Endothelial cell of hepatic sinusoid (primary cell): Measurements from ENCODE around the gene MASP1.

ENCODE experiments used
- in situ Hi-C: cut with HindIII; loops from 2 replicates; pipeline ENCODE4 v1.10.0; 2017; ENCODE audit warnings: low sequenced_read_pairs

The MASP1 gene

GRCh38 chr3:187196573-187197334 is 94.8 kb downstream of the MASP1 start:
- in situ Hi-C loops = no loop called here

GRCh38 chr3:187193181-187193580 is 98.4 kb downstream of the MASP1 start:
- in situ Hi-C loops = loop anchor here (5.0 kb wide), 1 partner anchor 81 kb away; no protein-coding TSS in a partner anchor

- in situ Hi-C loops = loop anchor here (5.0 kb wide), 1 partner anchor 79 kb away; no protein-coding TSS in a partner anchor
Measured at GRCh38 chr3:187191271-187191670, 100.3 kb downstream of the MASP1 start.

- in situ Hi-C loops = no loop called here
Measured at GRCh38 chr3:187188931-187189330, 102.6 kb downstream of the MASP1 start.

- in situ Hi-C loops = no loop called here
Measured at GRCh38 chr3:187186801-187187421, 104.6 kb downstream of the MASP1 start.

GRCh38 chr3:187186375-187186774 is 105.2 kb downstream of the MASP1 start:
- in situ Hi-C loops = no loop called here

GRCh38 chr3:187185759-187186158 is 105.8 kb downstream of the MASP1 start:
- in situ Hi-C loops = no loop called here
